HepG2 (cell line): ENCODE results near the gene GPX2. TPM values are rescaled to one million over a fixed set of nuclear protein-coding genes. Genes with fewer than 3 reads are reported as not detected.

Experiments used
- IRF9 ChIP-seq: sonication (generic); formaldehyde crosslinking; IDR thresholded peaks from 2 replicates; pipeline ENCODE4 v1.8.0; 2022; ENCODE audit warnings: missing genetic modification reagents, mild to moderate bottlenecking, borderline replicate concordance
- ISL2 ChIP-seq: sonication (generic); formaldehyde crosslinking; IDR thresholded peaks from 2 replicates; pipeline ENCODE4 v1.5.0; 2020; ENCODE audit warnings: missing genetic modification reagents
- KDM5A ChIP-seq: fragments of 200-600 bp; sonication (generic); IDR thresholded peaks from 2 replicates; pipeline ENCODE4 v1.7.0; 2018; ENCODE audit warnings: antibody characterized with exemption, mild to moderate bottlenecking, low read length, borderline replicate concordance
- MAFF ChIP-seq: IDR thresholded peaks from 2 replicates; pipeline ENCODE4 v1.6.1; 2011; ENCODE audit warnings: low read depth, low read length, improper control_type of control experiment
- PHF20 ChIP-seq: sonication (generic); formaldehyde crosslinking; IDR thresholded peaks from 2 replicates; pipeline ENCODE4 v1.5.0; 2020; ENCODE audit warnings: mild to moderate bottlenecking, missing genetic modification reagents
- PHF21A ChIP-seq: sonication (generic); formaldehyde crosslinking; IDR thresholded peaks from 2 replicates; pipeline ENCODE4 v1.5.0; 2020; ENCODE audit warnings: mild to moderate bottlenecking, missing genetic modification reagents
- PPARG ChIP-seq: conservative IDR thresholded peaks from 2 replicates; pipeline ENCODE4 v1.6.1; 2016; ENCODE audit warnings: missing biosample characterization, missing genetic modification reagents
- TAF1 ChIP-seq: sonication (generic); formaldehyde crosslinking; IDR thresholded peaks from 2 replicates; pipeline ENCODE4 v1.4.0; 2020; ENCODE audit warnings: missing genetic modification reagents
- ZBED4 ChIP-seq: sonication (generic); formaldehyde crosslinking; IDR thresholded peaks from 2 replicates; pipeline ENCODE4 v1.4.0; 2020; ENCODE audit warnings: missing genetic modification reagents, borderline replicate concordance
- ZFP1 ChIP-seq: IDR thresholded peaks from 2 replicates; pipeline ENCODE4 v1.6.1; 2016
- ZGPAT ChIP-seq: IDR thresholded peaks from 2 replicates; pipeline ENCODE4 v1.6.1; 2016; ENCODE audit warnings: mild to moderate bottlenecking
- ZNF20 ChIP-seq: sonication (generic); formaldehyde crosslinking; IDR thresholded peaks from 2 replicates; pipeline ENCODE4 v1.4.0; 2020; ENCODE audit warnings: mild to moderate bottlenecking, moderate library complexity, missing genetic modification reagents
- ZNF282 ChIP-seq: fragments of 450-650 bp; IDR thresholded peaks from 2 replicates; pipeline ENCODE4 v1.6.1; 2018; ENCODE audit not compliant: partially characterized antibody
- ZNF362 ChIP-seq: sonication (generic); formaldehyde crosslinking; IDR thresholded peaks from 2 replicates; pipeline ENCODE4 v1.4.0; 2020; ENCODE audit warnings: missing genetic modification reagents, mild to moderate bottlenecking, borderline replicate concordance
- ZNF501 ChIP-seq: sonication (generic); formaldehyde crosslinking; IDR thresholded peaks from 2 replicates; pipeline ENCODE4 v1.5.1; 2020; ENCODE audit warnings: mild to moderate bottlenecking, moderate library complexity, missing genetic modification reagents
- ZNF512B ChIP-seq: sonication (generic); formaldehyde crosslinking; IDR thresholded peaks from 2 replicates; pipeline ENCODE4 v1.5.1; 2020; ENCODE audit warnings: missing genetic modification reagents, mild to moderate bottlenecking, borderline replicate concordance
- ZNF616 ChIP-seq: sonication (generic); formaldehyde crosslinking; IDR thresholded peaks from 2 replicates; pipeline ENCODE4 v1.5.0; 2020; ENCODE audit warnings: low read depth, mild to moderate bottlenecking, missing genetic modification reagents
- ZNF776 ChIP-seq: sonication (generic); formaldehyde crosslinking; IDR thresholded peaks from 2 replicates; pipeline ENCODE4 v1.4.0; 2020; ENCODE audit warnings: mild to moderate bottlenecking, missing genetic modification reagents
- polyA plus RNA-seq, 8 experiments: library from polyadenylated mRNA; depleted of rRNA in 3 of 8; stranded (reverse) in 7 of 8; unstranded in 1 of 8; fragments of >200 nt; fragmentation: Illumina TruSeq in 4 of 8; extraction: Trizol in 4 of 8; gene quantifications; 2 replicates each; pipeline versions ENCODE4 v1.2.1 to v1.2.3, GENCODE V29; 2011 to 2016; ENCODE audit warnings: low read depth in 4 of 8, missing spikeins in 1 of 8, mixed read lengths in 1 of 8; ENCODE audit not compliant: insufficient read depth in 1 of 8
- total RNA-seq, 5 experiments: library from RNA; depleted of rRNA; stranded (reverse); fragments of >200 nt; fragmentation: Illumina TruSeq; extraction: Trizol; gene quantifications; 2 replicates each; pipeline ENCODE4 v1.2.3, GENCODE V29; 2016; ENCODE audit warnings: low read depth in 1 of 5

GPX2 gene
- total and polyA plus RNA-seq, 2 of the 13 experiments (the other 11 are each of a cell fraction or from before 2014, with no cell fraction given), result 526 to 674 TPM

GRCh38 chr14:64914237-64915028 is 28.1 kb downstream of the GPX2 start, which contains the start of gene CHURC1 (continued):
- 0 out of 2 replicates have a peak, but pooled peaks have one; percentile 24 for TF ChIP-seq ISL2 (CRISPR knock-in tag)
- TF ChIP-seq ZNF362 (CRISPR knock-in tag), result 0 out of 2 replicates have a peak, but pooled peaks have one; percentile 23
- TF ChIP-seq ZNF282, result no peak
- peak; percentile 24; the same call in 1 of the 2 replicates for TF ChIP-seq PHF21A
- 0 out of 2 replicates have a peak, but pooled peaks have one; percentile 59 for TF ChIP-seq ZNF616 (CRISPR knock-in tag)
- peak; percentile 92 for TF ChIP-seq KDM5A
- peak; percentile 84 for TF ChIP-seq ZNF501
- TF ChIP-seq ZNF776 (CRISPR knock-in tag), result peak; percentile 68; the same call in 1 of the 2 replicates
- TF ChIP-seq PHF20 (CRISPR knock-in tag), result peak; percentile 90
- 0 out of 2 replicates have a peak, but pooled peaks have one; percentile 61 for TF ChIP-seq ZBED4 (CRISPR knock-in tag)
- TF ChIP-seq ZNF20 (CRISPR knock-in tag), result 0 out of 2 replicates have a peak, but pooled peaks have one; percentile 55
- peak; percentile 75 for TF ChIP-seq ZGPAT (CRISPR knock-in tag)
- TF ChIP-seq ZNF512B (CRISPR knock-in tag), result no peak
- peak; percentile 27; the same call in 1 of the 2 replicates for TF ChIP-seq PPARG (CRISPR knock-in tag)
- peak; percentile 55; the same call in 1 of the 2 replicates for TF ChIP-seq ZFP1
- peak; percentile 75; the same call in 1 of the 2 replicates for TF ChIP-seq IRF9 (CRISPR knock-in tag)
- no peak for TF ChIP-seq MAFF
- TF ChIP-seq TAF1 (CRISPR knock-in tag), result peak; percentile 93
